ENCODE data around the gene RIC8A.

DNA sequence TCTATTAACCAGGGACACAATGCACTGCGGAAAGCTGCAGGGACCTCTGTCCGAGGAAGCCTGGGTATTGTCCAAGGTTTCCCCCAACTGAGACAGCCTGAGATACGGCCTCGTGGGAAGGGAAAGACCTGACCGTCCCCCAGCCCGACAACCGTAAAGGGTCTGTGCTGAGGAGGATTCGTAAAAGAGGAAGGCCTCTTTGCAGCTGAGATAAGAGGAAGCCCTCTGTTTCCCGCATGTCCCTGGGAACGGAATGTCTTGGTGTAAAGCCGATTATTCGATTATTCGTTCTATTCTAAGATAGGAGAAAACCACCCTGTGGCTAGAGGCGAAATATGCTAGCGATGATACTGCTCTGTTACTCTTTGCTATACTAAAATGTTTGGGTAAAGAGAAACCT lies 5.5 kb upstream of the RIC8A start:
- TF ChIP-seq, protein P1, sequence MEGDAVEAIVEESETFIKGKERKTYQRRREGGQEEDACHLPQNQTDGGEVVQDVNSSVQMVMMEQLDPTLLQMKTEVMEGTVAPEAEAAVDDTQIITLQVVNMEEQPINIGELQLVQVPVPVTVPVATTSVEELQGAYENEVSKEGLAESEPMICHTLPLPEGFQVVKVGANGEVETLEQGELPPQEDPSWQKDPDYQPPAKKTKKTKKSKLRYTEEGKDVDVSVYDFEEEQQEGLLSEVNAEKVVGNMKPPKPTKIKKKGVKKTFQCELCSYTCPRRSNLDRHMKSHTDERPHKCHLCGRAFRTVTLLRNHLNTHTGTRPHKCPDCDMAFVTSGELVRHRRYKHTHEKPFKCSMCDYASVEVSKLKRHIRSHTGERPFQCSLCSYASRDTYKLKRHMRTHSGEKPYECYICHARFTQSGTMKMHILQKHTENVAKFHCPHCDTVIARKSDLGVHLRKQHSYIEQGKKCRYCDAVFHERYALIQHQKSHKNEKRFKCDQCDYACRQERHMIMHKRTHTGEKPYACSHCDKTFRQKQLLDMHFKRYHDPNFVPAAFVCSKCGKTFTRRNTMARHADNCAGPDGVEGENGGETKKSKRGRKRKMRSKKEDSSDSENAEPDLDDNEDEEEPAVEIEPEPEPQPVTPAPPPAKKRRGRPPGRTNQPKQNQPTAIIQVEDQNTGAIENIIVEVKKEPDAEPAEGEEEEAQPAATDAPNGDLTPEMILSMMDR (IDR thresholded peaks at IDR 0.05), result no peak
- TF ChIP-seq POLR2A (IDR thresholded peaks at IDR 0.05) (no peak), EP300 (IDR thresholded peaks at IDR 0.05) (no peak)

All from ovary (tissue), 3 donors.